GM23248 (cell line): ENCODE measurements around the gene GALNT18.

Experiments
- EZH2 ChIP-seq: fragments of 200-600 bp; sonication (generic); IDR thresholded peaks from 2 replicates; pipeline ENCODE4 v1.6.1; 2018; ENCODE audit warnings: antibody characterized with exemption, mild to moderate bottlenecking; ENCODE audit not compliant: insufficient read depth, poor library complexity, severe bottlenecking
- EZH2phosphoT487 ChIP-seq: fragments of 200-600 bp; sonication (generic); IDR thresholded peaks from 2 replicates; pipeline ENCODE4 v1.6.1; 2018; ENCODE audit warnings: antibody characterized with exemption, moderate library complexity, mild to moderate bottlenecking, low read depth; ENCODE audit not compliant: insufficient read depth

GRCh38 chr11:11629368-11629767 lies 7.6 kb upstream of the GALNT18 start:
- no peak for TF ChIP-seq EZH2phosphoT487
- TF ChIP-seq EZH2 = no peak
